Inflammatory macrophage treated with lipopolysaccharide for 1 hour (primary cell): ENCODE results near the gene TEX2.
A peak's percentile ranks its signal among the peaks of the same experiment; 100 is the strongest.

ENCODE experiments used
- DNase-seq, 2 donors: peaks; one replicate each; pipeline ENCODE4 v3.0.0-alpha.2; 2020 to 2022

Gene TEX2

DNA sequence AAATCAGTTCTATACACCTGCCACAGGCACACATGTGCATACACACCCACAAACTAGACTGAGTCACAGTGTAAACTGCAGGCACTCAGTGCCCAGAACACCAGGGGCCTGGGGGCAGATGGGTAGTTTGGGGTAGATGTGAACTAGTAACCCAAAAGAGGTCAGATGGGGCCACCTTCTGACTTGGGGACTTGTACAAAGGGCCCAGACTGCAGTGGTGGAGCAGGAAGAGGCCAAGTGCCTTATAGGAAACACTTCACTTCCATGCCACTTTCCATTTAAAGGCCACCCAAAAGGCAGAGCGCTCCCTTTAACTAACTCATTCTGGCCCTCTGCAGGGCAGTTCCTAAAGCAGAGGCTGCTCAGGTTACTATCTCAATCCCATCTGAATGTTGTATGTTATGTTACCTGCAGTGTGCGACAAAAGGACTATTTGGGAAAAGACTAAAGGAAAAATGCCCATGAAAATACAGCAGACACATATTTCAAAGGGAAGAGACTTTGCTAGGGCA, 105.3 kb downstream of the TEX2 start:
- DNase-seq = no peak

DNA sequence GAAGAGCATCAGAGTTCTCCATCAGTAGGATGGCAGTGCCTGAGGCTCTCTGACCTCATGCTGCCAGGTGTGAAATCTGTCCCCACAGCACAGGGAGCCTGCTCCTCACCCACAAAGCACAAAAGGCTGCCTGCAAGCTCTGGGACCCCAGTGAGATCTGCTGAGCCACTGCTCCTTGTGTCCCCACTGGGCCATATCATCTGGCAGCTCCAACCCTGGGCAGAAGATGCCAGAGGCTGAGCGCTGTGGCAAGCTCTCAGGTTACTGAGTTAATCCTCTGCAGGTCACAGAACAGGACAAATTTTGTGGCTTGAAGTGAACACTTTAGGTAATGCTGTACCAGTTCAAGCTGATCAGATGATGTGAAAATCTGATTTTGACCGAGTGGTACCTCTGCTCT, 106.4 kb downstream of the TEX2 start:
- DNase-seq = no peak

DNA sequence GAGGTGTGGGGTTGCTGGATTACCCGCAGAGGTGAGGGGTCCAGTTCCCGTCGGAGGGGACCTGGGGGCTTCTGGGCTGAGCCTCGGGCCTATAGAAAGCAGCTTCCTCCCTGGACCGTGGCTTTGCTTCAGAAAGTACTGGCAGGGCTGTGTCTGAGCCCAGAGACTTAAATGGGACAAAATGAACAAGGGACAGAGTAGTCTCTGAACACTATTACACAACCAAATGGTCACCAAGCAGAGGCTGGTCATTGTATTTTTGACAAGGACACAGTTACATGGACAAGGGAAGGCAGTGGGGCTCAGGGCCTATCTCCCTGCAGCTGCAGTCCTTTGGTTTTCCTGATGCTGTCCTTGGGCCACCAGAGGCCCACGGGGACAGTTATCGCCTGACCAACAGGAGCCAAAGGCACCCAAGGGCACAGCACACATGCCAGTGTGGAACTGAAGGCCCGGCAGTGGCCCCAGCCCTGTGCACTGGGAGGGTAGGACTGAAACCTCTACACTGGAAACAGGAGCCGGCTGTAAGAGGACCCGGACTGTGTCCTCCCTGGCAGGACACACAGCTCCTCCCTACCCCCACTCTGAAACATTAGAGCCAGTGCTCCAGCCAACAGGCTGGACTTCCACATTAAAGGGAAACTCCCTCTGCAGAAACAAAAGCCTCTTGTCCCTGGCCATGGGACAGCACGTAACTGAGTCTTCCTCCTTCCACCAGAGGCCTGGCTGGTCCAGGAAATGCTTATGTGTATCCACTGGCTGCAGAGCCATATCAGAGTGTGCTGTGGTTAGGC, 107.1 kb downstream of the TEX2 start:
- DNase-seq = peak; percentile 61 to 69

DNA sequence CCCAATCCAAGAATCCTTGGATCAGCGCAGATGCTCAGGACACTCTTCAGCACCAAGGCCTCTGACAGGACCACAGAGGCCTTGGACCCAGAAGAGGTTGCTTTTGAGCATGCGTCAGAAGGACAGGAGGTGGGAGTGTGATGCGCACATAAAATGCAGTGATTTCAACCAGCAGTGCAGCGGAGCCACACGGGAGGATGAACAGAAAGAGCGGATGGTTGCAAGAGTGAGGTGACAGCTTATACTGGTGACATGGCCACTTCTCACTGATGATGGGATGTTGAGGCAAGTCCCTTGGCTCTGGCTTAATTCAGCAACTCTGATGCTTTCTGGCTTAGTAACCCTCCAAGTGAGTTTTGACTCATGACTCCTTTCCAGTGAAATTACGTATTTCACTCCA, 107.9 kb downstream of the TEX2 start:
- no peak for DNase-seq

DNA sequence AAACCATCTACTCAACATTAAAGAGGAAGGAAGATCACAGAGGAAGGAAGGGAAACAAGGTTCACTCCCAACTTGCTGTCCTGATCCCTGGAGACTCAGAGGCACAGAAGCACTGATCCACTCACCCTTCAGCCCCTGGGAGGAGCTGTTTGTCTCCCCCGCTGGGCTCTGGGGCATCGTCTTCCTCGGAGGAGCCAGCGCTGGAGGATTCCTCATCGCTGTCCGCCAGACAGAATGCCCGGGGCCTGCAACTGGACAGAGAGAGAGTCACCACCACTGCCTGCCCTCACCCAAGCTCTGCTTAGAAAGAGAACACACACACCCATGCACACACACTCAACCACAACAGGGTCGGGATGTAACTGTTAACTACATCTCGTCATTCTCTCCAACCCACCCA, 108.3 kb downstream of the TEX2 start:
- DNase-seq = no peak

DNA sequence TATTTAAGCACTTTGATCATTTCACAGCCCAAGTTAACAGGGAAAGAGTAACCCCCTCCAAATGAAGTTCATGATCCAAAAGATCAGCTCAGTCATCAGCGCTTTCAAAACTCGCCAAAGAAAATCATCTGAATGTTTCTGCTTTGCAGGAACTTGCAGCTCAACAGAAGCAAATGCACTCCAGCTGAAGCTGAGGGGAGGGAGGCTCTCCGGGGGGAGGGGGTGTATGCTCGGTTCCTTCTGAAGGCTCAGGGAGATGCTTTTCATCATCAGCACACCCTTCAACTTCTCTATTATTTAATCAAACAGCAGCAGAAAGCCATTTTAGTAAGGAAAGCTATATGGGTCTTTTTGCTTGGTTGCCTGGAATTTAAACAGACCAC, 108.8 kb downstream of the TEX2 start:
- no peak for DNase-seq

DNA sequence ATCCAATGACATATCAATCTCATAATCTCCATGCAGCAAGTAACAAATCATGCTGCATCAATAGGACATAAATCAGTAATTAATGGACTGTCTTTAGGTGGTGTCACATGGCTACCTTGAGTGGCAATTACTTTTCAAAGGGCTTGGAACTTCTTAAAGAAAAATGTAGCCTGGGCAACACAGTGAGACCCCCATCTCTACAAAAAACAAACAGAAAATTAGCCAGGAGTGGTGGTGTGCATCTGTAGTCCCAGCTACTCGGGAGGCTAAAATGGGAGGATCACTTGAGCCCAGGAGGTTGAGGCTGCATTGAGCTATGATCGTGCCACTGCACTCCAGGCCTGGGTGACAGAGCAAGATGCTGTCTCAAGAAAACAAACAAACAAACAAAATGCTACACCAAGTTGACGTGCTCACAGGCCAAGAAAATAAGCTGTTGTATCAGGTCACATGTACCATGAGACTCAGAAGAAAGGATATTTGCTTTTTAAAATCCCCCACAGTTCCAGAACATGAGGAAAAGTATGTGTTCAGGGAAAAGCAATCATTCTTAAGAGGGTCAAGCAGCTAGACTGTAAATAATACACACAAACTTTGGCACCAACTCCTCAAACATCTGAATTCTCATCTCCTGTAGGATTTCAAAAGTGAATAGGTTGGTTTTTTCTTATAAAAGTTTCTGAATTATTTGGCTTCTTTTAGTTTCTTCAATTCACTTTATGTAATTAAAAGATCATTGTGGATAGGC, 109.3 kb downstream of the TEX2 start:
- no peak for DNase-seq

DNA sequence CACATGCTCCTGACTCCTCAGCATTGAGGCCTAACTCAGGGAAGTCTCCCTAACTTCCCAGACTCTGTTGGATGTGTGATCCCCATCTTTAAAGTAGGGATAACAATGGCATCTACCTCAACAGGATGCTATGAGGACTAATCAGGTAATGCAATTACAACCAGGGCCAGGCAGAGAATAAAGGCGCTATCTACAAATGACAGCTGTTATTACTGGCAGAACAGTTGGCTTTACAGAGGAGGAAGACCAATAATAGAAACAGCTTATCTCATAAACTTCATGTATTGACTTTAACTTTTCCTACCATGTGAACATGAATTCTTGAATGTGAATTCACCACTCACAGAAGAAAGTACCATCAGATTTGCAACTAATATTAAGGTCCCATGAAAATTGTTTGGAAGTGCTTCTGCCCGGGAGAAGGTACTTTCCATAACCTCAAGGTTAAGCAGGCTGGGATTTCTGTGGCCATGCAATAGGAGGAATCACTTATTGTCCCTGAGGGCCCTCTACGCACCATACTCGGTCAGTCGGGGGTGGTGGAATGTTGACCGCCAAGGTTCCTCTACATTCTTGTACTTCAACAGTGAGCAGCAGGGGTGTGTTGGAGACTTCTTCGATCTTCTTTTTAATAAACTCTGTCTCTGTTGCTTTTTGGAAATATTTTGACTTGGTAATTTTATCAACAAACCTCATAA, 110.5 kb downstream of the TEX2 start:
- DNase-seq = no peak

DNA sequence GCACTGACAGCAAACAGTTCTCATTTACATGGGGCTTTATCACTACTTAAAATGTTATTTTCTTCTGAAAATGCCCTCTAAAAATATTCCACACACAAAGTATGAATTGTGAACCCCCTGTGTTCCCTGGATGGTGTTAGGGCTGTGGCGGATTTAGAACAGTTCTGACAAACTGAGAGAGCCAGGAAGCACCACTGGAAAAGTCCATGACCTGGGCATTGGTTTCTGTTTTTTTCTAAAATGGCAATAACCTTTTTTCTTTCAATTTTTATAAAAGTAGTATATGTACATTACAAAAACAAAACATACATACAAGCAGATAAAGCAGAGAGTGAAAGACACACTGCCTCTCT, 112.1 kb downstream of the TEX2 start:
- DNase-seq = no peak

DNA sequence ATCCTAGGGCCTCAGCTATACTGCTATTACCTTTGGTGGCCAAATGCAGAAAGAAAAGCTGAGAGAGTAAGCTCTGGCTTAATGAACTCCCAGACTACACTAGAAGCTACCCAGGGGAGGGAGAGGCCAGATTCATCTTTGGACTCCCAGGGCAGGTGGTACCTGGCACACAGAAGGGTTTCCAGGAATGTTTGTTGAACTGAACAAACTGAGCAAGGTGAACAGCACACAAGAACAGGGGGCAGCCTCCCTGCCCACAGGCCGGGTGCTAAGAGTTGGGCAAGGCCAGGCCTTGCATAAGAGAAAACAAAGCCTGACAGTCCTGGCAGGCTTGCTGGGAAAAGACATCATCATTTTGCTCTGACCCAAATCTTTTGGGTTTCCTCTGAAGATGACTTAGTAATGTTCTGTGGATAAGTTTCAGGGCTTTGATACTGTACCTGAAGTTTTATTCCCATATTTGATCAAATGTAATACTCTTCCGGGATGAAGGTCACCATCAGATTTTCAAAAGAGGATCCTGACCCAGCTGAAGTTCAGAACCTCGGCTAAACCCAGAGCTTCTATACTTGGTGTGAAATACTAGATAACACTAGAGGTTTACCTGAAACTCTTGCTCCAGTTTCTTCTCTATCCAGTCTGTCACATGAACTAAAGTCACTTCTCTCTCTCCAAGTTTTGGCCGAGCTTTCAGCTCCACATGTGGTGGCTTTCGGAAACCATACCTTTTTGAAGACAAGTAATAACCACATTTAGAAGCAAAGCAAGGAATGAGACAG, 112.6 kb downstream of the TEX2 start:
- no peak for DNase-seq

DNA sequence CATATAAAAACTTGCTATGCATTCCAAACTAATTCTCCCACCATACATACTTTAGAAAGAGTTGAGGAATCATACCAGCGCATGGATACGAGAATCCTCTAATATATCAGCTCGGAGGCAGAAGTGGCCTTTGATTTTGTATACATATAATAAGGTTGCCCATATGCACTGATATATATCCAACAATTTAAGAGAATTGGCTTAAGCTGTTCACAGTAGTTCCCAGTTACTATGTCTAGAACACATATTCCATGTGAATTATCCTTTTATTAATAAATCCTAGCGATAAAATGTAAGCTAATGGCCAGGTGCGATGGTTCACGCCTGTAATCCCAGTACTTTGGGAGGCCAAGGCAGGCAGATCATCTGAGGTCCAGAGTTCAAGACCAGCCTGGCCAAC, 113.9 kb downstream of the TEX2 start:
- no peak for DNase-seq

DNA sequence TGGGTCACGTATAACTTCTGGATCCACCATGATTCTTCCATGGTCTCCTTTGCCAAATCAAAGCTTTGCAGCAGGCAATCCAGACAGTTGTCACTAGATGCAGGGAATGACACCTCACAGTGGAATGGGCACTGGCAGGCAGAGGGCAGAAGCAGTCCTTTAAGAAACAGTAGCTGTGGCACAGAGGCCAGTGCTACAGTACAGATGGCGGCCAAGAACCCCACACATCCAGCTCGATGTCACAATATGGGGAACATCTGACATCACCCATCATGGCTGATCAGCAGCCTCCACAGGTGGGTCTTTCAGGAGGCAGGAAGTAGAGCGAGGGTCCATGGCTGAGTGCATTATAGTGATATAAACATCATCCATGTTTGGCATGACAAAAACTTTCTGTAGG, 114.4 kb downstream of the TEX2 start:
- no peak for DNase-seq

DNA sequence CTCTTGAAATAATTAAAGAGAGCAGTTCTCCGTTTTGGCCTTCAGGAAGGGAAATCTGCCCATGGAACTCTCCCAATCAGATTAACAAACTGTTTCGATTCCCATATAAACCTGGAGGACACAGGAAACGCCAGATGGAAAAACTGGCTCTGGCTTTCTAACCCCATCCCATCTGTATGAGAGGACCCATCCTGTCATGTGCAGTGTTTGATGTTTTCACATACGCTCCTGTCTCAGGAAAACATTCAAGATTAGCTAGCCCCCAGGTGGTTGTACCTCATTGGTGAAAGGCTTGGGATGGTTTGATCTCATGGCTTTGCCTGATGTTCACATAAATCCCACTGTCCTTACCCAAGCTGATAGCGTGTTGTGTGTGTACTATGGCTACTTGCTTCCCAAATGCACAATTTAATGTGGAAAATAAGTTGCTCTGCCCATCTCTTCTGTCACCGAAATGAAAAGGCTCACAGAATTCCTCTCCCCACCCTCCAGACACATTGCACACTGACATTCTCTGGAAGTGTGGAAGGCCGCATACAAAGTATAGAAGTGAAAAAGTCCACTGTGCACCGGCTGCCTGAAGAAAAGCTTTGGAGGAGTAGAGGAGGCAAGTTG, 114.9 kb downstream of the TEX2 start:
- no peak for DNase-seq

DNA sequence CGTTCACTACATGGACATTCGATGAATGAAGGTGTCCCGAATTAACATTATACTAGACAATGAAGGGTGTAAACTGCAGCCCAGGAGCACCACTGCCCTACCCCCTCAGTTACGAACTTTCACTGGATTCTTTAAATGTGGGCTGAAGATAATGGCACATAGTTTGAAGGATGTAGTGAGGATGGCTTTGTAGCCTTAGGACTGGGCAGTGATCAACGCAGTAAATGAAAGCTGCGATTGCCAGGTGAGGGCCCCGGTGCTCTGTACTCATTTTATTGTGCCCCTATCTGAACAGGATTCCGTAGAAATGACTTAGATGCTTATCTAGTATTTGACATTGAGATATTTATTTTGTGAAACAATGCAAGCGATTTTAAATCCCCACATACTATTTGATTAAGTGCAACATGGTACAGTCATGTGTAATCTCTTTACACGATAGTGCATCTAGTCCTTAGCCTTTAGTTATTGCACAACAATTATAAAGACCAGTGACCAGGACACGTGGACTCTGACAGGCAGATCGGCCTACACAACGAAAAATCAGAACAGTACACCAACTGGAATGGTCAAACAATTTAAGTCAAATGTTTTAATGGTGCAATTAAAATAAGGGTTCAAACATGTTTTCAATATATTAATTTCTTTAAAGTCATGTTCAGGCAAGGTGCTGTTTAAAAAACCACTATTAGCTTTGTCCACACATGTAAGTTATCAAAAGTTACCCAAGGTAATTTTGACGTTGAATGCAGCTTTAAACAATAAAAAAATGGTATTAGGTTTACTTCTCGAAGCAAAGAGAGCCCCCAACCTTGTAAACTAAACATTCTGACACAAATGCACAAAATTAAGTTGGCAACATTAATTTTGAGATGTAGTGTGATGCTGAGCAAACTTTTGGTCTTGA, 115.7 kb downstream of the TEX2 start:
- peak in 1 of 2 donors; percentile 48 for DNase-seq

DNA sequence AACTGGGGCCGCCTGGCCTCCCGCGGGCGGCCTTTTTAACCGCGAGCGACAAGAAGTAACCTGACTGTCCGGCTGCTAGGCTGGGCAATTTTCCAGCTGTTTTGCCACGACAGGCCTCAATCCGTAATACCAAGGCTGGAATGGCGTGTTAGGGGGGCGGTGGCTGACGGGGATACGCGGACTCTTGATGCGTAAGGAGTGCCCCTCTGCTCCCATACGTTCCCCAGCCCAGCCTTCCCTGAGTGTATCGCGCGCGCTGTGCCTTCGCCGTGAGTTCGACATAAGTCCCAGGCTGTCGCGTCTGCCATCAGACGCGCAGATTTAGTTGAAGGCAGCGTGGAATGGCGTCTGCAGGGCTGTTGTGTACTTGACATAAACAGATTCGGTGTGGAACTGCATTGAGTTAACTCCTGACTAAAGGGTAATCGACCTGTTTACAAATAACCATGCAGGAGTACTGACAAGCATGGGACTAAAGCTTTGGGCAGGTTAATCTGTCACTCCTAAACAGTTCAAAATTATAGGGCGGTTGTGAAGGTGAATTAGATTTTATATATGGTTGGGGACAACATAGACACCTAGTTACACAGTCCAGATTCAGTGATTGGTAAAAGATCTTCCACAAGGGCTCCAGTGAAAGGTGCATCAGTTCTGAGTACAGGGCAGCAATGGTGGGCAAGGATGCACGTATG, 116.5 kb downstream of the TEX2 start:
- peak in 1 of 2 donors; percentile 19 for DNase-seq

DNA sequence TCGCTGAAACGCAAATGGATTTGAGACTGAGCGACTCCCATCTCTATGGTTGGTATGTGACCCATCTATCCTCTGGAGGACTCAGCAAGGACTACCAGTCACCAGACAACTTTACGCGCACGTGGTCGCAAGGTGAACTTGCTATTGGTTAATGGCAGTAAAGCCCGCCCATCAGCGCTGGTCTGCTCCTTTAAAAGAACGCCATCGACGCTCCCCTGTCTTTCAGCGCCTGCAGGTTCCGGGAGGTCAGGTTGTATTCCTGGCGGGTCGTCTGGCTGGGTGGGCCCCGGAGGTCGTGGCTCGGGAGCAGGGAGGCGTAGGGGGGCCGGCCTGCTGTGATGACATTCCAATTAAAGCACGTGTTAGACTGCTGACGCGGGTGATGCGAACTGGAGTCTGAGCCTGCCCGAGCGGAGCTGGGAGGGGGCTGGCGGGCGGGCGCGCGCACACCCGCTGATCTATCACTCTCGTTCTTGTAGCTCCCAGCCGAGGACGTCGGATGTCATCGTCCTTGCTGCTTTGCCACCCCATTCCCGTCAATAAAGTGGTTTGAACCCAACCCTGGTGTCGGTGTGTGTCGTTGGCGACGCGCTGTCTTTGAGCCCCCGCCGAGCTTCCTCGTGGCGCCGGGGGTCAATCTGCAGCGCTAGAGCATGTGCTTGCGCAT, 117.2 kb downstream of the TEX2 start:
- DNase-seq = peak; percentile 99

DNA sequence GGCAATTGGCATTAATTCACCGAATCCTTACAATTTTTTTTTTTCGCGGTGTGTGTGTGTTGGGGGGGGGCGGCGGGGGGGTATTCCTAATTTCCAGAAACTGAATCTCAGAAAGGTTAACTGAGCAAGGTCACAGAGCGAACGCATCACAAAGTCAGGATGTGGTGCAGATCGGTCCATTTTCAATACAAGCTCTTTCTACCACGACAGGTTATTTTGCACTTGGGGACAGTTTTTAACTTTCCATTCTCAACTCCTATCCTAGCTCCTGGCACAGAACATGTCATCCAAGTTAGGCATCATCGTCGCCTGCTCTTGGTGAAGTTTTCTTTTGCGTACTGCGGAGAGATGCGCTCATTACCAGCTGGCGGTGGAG, 117.7 kb downstream of the TEX2 start:
- DNase-seq = no peak

DNA sequence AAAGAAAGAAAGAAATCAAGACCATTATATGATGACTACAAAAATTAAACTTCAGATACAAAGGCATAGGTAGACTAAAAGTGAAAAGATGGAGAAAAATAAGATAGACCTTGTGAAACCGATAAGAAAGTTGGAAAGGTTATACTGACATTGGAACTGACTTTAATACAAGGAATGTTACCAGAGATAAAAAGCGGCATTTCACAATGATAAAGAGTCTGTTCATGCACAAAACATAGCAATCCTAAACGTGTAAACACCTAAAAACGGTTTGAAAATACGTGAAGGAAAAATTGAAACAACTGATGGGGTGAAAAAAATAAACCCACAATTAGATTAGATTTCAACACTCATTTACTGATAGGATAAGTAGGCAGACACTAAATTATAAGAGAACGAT, 123.5 kb downstream of the TEX2 start:
- no peak for DNase-seq

DNA sequence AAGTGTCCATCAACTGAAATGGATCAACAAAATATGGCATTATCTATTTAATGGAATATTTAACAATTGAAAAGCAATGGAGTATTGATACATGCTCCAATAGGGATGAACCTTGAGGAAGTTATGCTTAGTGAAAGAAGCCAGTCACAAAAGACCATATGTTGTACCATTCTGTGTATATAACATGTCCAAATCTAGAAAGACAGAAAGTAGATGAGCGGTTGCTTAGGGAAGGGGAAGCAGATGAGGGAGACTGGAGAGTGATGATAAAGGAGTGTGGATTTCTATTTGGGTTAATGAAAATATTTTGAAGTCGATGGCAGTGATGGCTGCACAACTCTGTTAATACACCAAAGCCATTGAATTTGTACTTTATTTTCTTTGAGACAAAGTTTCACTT, 124.6 kb downstream of the TEX2 start:
- no peak for DNase-seq

DNA sequence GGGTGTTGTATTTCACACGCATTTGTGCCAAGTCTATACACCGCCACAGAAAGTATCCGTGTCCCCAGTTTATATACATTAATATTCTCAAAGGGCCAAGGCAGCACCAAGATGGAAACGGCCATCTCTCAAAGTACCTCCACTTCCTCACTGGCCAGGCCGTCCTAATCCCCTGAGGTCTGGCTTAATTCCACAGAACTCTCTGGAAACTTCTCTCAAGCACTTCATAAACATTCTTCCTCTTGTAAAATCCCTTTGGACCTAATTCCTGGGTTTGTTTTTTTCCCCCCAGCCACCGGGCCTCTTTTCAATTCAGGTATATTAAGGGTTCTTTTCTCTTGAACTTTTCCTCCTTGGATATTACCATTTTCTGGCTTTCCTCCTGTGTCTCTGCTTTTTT, 128.1 kb downstream of the TEX2 start:
- no peak for DNase-seq
